RWPE2 (cell line): ENCODE results near the gene CDYL2.

Experiments used
- ATAC-seq: fragments of 200-7000 bp; cut with Tn5 transposase; 3 replicates; pipeline ENCODE4 v1.9.1; 2021; ENCODE audit warnings: low read depth
- DNase-seq: peaks from one replicate; pipeline ENCODE4 v3.0.0-alpha.2; 2020; ENCODE audit warnings: low spot score
- H3K27ac ChIP-seq: fragments of 450-650 bp; 2 replicates; pipeline ENCODE4 v1.5.1; 2017; ENCODE audit warnings: mild to moderate bottlenecking; ENCODE audit not compliant: poor library complexity, severe bottlenecking
- H3K27me3 ChIP-seq: fragments of 250-450 bp; sonication (Bioruptor Pico); 2 replicates; pipeline ENCODE4 v1.5.1; 2021; ENCODE audit warnings: mild to moderate bottlenecking, moderate library complexity; ENCODE audit not compliant: insufficient read depth, poor library complexity, severe bottlenecking
- H3K36me3 ChIP-seq: fragments of 250-450 bp; sonication (Bioruptor Pico); 2 replicates; pipeline ENCODE4 v1.5.1; 2020; ENCODE audit warnings: low read depth, mild to moderate bottlenecking, moderate library complexity
- H3K4me1 ChIP-seq: fragments of 250-450 bp; sonication (Bioruptor Pico); 2 replicates; pipeline ENCODE4 v1.5.1; 2021; ENCODE audit warnings: mild to moderate bottlenecking, moderate library complexity; ENCODE audit not compliant: insufficient read depth, poor library complexity, severe bottlenecking
- H3K4me3 ChIP-seq: fragments of 250-450 bp; sonication (Bioruptor Pico); 2 replicates; pipeline ENCODE4 v1.5.1; 2021; ENCODE audit warnings: mild to moderate bottlenecking, moderate library complexity; ENCODE audit not compliant: severe bottlenecking
- H3K9me3 ChIP-seq: fragments of 250-450 bp; sonication (Bioruptor Pico); 2 replicates; pipeline ENCODE4 v1.5.1; 2021; ENCODE audit warnings: mild to moderate bottlenecking, moderate library complexity; ENCODE audit not compliant: severe bottlenecking
- TF ChIP-seq, protein P1 (sequence below): fragments of 450-650 bp; IDR thresholded peaks from one replicate; pipeline ENCODE4 v1.5.1; 2017; ENCODE audit warnings: mild to moderate bottlenecking, moderate library complexity; ENCODE audit not compliant: poor library complexity, severe bottlenecking

CDYL2 gene

DNA sequence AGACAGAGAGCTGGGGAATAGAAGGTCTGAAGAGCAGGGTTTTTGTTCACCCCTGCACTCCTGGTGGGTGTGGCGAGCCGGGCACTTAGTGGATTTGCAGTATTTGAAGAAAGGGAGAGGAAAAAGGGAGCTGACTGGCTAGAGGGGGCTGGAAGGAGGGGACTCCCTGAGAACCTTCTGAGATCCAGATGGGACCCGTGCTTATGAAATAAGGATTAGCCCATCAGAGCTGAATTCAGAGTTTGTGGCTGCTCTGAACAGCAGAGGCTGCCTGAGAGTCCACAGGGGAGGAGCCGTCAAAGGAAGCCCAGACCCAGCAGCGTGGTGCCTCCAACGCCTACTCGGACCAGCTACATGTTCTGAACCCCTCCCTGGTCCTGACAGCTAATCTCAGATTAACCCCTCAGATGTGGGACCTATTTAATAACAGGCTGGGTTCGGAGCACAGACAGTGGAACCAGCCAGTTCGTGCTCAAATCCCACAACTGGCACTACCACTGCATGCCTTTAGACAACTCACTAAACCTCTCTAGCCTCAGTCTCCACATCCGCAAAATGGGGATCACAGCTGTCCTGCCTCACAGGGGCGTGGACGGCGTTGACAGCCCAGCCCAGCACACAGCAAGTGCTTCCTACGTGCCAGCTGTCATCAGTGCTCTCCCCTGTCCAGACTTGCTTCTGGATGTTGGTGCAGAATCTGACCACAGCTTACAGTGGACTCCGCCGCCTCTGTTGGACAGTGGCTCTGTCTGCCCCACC is 193.0 kb downstream of the CDYL2 start:
- no peaks in the 10 kb centered on the region for H3K36me3 ChIP-seq
- ATAC-seq (no peak), DNase-seq (no peak)
- no peak overlapping the region for H3K4me3 ChIP-seq
- TF ChIP-seq, protein P1, sequence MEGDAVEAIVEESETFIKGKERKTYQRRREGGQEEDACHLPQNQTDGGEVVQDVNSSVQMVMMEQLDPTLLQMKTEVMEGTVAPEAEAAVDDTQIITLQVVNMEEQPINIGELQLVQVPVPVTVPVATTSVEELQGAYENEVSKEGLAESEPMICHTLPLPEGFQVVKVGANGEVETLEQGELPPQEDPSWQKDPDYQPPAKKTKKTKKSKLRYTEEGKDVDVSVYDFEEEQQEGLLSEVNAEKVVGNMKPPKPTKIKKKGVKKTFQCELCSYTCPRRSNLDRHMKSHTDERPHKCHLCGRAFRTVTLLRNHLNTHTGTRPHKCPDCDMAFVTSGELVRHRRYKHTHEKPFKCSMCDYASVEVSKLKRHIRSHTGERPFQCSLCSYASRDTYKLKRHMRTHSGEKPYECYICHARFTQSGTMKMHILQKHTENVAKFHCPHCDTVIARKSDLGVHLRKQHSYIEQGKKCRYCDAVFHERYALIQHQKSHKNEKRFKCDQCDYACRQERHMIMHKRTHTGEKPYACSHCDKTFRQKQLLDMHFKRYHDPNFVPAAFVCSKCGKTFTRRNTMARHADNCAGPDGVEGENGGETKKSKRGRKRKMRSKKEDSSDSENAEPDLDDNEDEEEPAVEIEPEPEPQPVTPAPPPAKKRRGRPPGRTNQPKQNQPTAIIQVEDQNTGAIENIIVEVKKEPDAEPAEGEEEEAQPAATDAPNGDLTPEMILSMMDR: no peak
- H3K27me3 ChIP-seq: no peaks in the 10 kb centered on the region
- H3K4me1 ChIP-seq: peaks cover 9% of the 10 kb centered on the region
- no peak overlapping the region for H3K27ac ChIP-seq
- H3K9me3 ChIP-seq: no peaks in the 10 kb centered on the region

- H3K27ac ChIP-seq: no peak overlapping the region
- H3K36me3 ChIP-seq: no peaks in the 10 kb centered on the region
- TF ChIP-seq, protein P1: no peak
- peaks cover 9% of the 10 kb centered on the region for H3K4me1 ChIP-seq
- peaks cover 2% of the 10 kb centered on the region for H3K9me3 ChIP-seq
- H3K27me3 ChIP-seq: no peaks in the 10 kb centered on the region
- DNase-seq (no peak), ATAC-seq (no peak)
- H3K4me3 ChIP-seq: no peak overlapping the region
These were observed 193.8 kb downstream of the CDYL2 start for GRCh38 chr16:80610481-80611156.

DNA sequence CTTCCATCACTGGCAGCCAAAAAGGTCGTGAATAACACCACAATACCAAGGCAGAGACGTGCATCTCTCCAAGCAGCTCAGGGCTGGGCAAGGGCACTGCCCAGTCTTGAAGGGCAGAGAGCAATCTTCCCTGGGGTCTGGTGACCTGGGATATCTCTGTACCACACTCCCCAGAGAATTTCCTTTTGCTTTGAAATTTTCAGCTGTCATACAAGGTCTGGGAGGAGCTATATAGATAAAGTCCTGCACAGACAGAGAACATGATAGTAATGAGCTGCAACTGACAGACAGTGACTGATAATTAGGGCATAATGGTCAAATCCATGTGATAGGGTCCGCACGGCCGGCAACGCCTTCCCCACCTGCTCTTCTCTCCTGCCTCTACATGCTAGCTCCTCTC is 195.5 kb downstream of the CDYL2 start:
- Histone ChIP-seq H3K27ac (no peak overlapping the region), H3K27me3 (no peaks in the 10 kb centered on the region), H3K9me3 (peaks cover 3% of the 10 kb centered on the region), H3K4me3 (no peak overlapping the region), H3K36me3 (no peaks in the 10 kb centered on the region), H3K4me1 (peaks cover 2% of the 10 kb centered on the region)
- DNase-seq: no peak
- no peak for ATAC-seq
- TF ChIP-seq, protein P1: no peak

DNA sequence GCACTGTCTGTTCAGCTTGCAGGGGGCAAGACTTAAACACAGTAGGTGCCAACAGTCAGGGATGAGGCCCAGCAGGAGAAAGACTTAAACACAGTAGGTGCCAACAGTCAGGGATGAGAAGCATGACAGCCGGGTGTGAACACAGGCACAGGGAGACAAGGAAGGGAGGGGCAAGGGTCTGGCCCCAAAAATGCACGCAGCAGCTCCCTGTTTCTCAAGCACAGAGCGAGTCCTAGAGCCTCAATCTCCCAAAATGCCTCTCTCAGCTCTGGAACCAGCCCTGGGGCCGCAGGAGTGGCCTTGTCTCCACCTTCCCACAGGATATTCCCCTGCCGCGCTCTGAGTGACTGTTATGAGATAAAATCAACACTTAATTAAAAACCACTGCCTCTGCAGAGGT is 197.2 kb downstream of the CDYL2 start:
- DNase-seq (no peak), ATAC-seq (no peak)
- Histone ChIP-seq H3K27me3 (no peaks in the 10 kb centered on the region), H3K27ac (no peak overlapping the region), H3K4me3 (no peak overlapping the region), H3K36me3 (no peaks in the 10 kb centered on the region), H3K4me1 (no peaks in the 10 kb centered on the region), H3K9me3 (peaks cover 3% of the 10 kb centered on the region)
- TF ChIP-seq, protein P1: no peak
